Omental fat pad (tissue), 4 donors: ENCODE measurements around the gene ZNF22. TPM values are rescaled to one million over a fixed set of nuclear protein-coding genes. Genes with fewer than 3 reads are reported as not detected.

Source experiments
- ATAC-seq: fragments of 150-250 bp; one replicate; pipeline ENCODE4 v1.9.1; 2016; ENCODE audit warnings: mild to moderate bottlenecking, moderate library complexity; ENCODE audit not compliant: low FRiP score
- DNase-seq: peaks from one replicate; pipeline ENCODE4 v3.0.0-alpha.2; 2019; ENCODE audit warnings: low spot score
- CTCF ChIP-seq, 3 donors: fragments of 450-650 bp; IDR thresholded peaks; one replicate each; pipeline ENCODE4 v1.5.1; 2016 to 2017; ENCODE audit warnings: antibody characterized with exemption in 3 of 3, mild to moderate bottlenecking in 3 of 3, moderate library complexity in 2 of 3
- total RNA-seq, 4 donors: library from RNA; depleted of rRNA; stranded (reverse); fragments of >200 nt; gene quantifications; one replicate each; pipeline ENCODE4 v1.1.0, GENCODE V29; 2016

Gene ZNF22
- total RNA-seq, 4 donors from 2014 or later: 25.9 to 51.7 (median 37.7) TPM

DNA sequence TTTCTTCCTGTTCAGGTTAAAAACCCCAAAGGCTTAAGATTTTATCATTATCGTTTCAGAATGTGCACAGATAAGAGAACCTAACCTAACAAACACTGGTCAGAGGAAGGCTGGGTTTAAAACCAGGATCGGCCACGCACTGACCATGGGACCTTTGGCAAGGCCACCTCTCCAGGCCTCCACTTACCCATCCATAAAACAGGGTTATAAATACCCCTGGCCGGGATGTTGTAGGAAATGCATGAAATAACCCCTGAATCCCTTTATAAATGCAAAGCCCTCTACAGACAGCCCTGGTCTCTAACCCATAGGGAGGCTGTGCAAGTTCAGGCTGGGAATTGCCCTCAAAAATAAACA lies 22.5 kb upstream of the ZNF22 start:
- TF ChIP-seq CTCF (IDR thresholded peaks at IDR 0.05): no peak
- no peak for DNase-seq
- ATAC-seq: no peak

DNA sequence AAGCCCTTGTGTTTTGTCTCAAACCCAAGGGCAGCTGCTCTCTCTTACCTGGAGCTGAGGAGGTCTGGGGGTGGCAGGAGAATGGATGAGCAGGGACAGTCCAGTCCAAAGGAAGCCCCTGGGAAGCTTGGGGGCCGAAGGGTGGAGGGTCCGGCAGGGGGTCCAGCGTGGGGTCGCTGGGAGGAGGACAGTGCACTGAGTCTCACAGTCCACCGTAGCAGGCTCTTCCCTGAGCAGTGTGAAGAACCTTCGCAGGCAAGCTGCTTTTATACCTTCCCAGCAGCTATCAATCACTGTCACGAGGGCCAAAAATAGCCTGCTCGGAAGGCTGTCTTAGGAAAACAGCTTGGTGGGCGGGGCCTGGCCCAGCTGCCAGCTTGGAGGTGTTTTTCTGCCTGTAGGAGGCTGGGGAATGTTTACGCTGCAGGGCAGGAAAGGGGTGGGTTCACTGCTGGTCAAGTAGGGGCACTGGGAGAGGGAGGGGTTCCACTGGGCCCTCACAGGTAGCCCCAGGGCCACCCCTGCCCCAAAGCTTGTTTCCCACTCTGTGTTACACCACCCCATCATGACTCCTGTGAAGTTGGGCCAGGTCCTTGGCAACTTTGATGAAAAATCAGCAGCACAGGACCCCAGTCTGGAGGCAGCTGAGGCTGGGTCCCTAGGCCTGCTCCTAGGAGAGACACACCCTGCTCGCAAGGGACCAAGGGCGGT lies 22.0 kb upstream of the ZNF22 start, which contains the start of gene DEPP1:
Gene DEPP1, minus strand, starts transcription at position 240 of the 711 bp plus-strand sequence. CDS start 779 bp downstream, outside the sequence.
- DNase-seq (peak; percentile 87), ATAC-seq (peak; percentile 52)
- TF ChIP-seq CTCF (IDR thresholded peaks at IDR 0.05): no peak

DNA sequence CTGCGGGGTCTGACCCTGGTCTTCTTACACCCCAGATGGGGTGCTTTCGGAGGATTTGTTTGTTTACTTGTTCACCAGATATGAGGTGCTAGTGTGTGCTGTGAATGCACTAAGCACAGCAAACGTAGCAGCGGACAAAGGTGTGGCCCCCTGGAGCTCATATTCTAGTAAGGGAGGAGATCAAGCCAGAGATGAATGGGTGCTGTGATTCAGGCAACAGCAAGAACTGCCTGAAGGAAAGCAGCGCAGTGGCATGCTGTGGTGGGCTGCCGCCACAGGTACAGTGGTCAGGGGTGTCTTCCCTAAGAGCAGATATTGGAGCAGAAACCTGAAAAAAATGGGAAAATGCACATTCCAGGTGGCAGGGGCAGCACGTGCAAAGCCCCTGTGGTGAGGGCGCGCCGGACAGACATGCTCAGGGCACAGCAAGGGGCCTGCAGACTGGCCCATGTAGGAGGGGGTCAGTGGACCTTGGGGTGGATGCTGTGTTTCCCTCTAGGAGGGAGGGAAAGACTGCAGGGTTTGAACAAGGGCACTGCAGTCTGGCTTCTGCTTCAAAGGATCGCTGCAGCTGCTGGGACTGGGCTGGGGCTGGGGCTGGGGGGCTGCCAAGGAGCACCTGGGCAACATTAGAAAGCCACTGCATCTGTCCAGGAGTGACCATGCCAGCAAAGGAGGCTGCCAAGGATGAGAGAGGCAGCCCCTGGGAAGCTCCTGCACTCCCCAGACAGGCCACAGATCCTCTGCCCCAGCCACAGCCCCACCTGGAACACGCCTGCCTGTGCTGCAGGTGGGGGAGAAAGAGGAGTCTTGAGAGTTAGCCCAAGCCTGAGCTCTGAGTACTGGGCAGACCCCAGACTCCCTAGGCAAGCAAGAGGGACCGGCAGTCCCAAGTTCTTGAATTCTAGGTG lies 21.2 kb upstream of the ZNF22 start:
- DNase-seq (no peak), ATAC-seq (no peak)
- no peak for TF ChIP-seq CTCF (IDR thresholded peaks at IDR 0.05)

- no peak for TF ChIP-seq CTCF (IDR thresholded peaks at IDR 0.05)
- ATAC-seq (no peak), DNase-seq (no peak)
These were observed 20.2 kb upstream of the ZNF22 start for GRCh38 chr10:44980309-44981171.

DNA sequence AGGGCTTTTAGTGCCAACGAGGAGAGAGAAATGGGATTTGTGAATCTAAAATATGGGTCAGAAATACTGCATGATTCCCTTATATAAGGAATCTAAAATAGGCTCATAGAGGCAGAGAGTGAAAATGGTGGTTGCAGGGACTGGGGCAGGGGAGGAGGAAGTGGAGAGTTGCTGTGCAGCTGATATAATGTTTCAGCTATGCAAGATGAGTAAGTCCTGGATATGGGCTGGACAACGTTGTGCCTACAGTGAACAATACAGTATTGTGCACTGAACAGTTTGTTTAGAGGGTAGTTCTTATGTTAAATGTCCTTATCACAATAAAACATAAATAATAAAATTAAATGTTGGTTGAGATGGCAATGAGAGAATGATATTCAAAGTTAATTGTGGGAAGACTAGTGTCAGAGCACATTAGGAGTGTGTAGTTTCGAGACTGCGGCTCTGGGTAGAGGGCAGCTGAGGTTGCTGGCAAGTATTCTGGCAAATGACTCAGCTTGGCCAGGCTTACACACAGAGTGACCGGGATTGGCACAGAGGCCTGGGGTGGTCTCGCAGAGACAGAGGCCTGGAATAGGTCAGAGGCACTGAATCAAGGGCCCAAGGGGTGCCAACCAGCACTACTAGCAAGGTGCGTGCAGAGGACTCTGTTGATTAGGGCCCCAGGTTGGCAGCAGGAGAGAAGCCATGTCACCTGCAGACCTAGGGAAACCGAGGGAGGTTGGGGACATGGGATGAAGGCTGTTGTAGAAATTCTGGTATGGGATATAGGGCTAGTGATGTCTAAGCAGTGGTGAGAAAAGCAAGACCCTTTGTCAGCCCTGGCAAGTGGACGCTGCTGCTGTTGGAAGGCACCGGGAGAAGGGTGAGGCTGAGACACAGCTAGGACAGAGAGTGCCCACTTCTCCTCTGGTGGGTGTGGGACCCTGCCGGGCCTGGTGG lies 19.3 kb upstream of the ZNF22 start:
- peak; percentile 59 for ATAC-seq
- no peak for DNase-seq
- no peak for TF ChIP-seq CTCF (IDR thresholded peaks at IDR 0.05)

DNA sequence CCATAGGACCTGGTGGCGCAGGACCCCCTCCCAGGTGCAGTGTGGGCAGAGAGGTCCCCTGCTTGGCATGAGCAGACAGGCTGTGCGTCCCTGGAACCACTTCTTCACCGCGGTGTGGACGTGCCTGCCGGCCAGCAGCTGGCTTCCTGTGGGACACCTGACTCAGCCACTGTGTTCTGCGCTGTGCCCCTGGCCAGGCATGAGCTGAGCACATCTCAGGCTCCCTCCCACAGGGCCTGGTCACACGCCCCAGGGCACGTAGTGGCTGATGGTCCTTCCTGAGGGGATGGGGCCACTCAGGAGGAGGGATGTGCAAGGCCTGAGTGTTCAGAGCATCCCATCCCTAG lies 18.6 kb upstream of the ZNF22 start:
- no peak for ATAC-seq
- DNase-seq: no peak
- no peak for TF ChIP-seq CTCF (IDR thresholded peaks at IDR 0.05)
